ENCODE data around the gene BTBD7.

DNA sequence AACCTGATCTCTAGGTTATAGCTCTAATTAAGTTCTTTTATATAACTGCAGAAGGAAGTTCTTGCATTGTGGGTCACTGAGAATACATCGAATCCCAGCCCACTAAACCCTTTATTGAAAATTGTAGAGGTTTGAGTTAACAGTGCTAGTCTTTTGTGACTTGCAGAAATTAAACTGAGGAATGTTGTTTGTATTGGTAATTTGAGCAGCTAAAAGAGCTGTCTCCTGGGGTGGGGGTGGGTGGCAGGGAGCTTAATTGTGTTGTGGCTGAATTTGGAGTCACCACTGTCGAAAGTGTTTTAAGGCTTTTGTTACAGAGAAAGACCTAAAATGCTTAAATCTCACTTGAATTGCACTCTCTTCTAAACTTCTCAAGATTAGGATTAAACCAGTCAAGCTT lies 11.0 kb upstream of the BTBD7 start:
- TF ChIP-seq, protein P1, sequence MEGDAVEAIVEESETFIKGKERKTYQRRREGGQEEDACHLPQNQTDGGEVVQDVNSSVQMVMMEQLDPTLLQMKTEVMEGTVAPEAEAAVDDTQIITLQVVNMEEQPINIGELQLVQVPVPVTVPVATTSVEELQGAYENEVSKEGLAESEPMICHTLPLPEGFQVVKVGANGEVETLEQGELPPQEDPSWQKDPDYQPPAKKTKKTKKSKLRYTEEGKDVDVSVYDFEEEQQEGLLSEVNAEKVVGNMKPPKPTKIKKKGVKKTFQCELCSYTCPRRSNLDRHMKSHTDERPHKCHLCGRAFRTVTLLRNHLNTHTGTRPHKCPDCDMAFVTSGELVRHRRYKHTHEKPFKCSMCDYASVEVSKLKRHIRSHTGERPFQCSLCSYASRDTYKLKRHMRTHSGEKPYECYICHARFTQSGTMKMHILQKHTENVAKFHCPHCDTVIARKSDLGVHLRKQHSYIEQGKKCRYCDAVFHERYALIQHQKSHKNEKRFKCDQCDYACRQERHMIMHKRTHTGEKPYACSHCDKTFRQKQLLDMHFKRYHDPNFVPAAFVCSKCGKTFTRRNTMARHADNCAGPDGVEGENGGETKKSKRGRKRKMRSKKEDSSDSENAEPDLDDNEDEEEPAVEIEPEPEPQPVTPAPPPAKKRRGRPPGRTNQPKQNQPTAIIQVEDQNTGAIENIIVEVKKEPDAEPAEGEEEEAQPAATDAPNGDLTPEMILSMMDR (conservative IDR thresholded peaks at IDR 0.05; ENCODE audit: low read depth in 2 of 2) = no peak
- TF ChIP-seq POLR2AphosphoS5 (IDR thresholded peaks at IDR 0.05; ENCODE audit: low read depth) (no peak), ZNF331 (CRISPR knock-in tag; IDR thresholded peaks at IDR 0.05; ENCODE audit: low read depth) (no peak), EZH2 (IDR thresholded peaks at IDR 0.05; ENCODE audit: low read depth, unreplicated experiment) (no peak), JUNB (IDR thresholded peaks at IDR 0.05; ENCODE audit: unreplicated experiment) (no peak), EZH2phosphoT487 (IDR thresholded peaks at IDR 0.05; ENCODE audit: unreplicated experiment) (no peak), CREB1 (CRISPR knock-in tag; IDR thresholded peaks at IDR 0.05; ENCODE audit: low read depth) (no peak), ZNF114 (CRISPR knock-in tag; IDR thresholded peaks at IDR 0.05) (no peak), ETS1 (IDR thresholded peaks at IDR 0.05) (no peak), STAT1 (IDR thresholded peaks at IDR 0.05; ENCODE audit: unreplicated experiment) (no peak), ZNF462 (CRISPR knock-in tag; IDR thresholded peaks at IDR 0.05) (no peak), NANOG (IDR thresholded peaks at IDR 0.05; ENCODE audit: borderline replicate concordance) (no peak; the same call in 1 of the 2 replicates)
- TF ChIP-seq, protein P2, sequence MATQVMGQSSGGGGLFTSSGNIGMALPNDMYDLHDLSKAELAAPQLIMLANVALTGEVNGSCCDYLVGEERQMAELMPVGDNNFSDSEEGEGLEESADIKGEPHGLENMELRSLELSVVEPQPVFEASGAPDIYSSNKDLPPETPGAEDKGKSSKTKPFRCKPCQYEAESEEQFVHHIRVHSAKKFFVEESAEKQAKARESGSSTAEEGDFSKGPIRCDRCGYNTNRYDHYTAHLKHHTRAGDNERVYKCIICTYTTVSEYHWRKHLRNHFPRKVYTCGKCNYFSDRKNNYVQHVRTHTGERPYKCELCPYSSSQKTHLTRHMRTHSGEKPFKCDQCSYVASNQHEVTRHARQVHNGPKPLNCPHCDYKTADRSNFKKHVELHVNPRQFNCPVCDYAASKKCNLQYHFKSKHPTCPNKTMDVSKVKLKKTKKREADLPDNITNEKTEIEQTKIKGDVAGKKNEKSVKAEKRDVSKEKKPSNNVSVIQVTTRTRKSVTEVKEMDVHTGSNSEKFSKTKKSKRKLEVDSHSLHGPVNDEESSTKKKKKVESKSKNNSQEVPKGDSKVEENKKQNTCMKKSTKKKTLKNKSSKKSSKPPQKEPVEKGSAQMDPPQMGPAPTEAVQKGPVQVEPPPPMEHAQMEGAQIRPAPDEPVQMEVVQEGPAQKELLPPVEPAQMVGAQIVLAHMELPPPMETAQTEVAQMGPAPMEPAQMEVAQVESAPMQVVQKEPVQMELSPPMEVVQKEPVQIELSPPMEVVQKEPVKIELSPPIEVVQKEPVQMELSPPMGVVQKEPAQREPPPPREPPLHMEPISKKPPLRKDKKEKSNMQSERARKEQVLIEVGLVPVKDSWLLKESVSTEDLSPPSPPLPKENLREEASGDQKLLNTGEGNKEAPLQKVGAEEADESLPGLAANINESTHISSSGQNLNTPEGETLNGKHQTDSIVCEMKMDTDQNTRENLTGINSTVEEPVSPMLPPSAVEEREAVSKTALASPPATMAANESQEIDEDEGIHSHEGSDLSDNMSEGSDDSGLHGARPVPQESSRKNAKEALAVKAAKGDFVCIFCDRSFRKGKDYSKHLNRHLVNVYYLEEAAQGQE (IDR thresholded peaks at IDR 0.05; ENCODE audit: unreplicated experiment) = no peak

All from GM23338 (cell line).